Neural cell (in vitro differentiated cells): ENCODE measurements around the gene BSX. TPM values are rescaled to one million over a fixed set of nuclear protein-coding genes. Genes with fewer than 3 reads are reported as not detected.

Experiments used
- H2AFZ ChIP-seq: fragments of 200-600, 300-800 bp; sonication (generic), shearing (Covaris generic); 2 replicates; pipeline ENCODE4 v1.6.0; 2014; ENCODE audit warnings: low read depth, mild to moderate bottlenecking, antibody characterized with exemption, low read length, moderate library complexity
- H3F3A ChIP-seq: fragments of 200-600 bp; shearing (Covaris generic); 2 replicates; pipeline ENCODE4 v1.6.1; 2016; ENCODE audit warnings: mild to moderate bottlenecking, moderate library complexity, mixed read lengths, antibody characterized with exemption, low read length; ENCODE audit not compliant: insufficient read depth, poor library complexity, severe bottlenecking
- H3K27ac ChIP-seq: fragments of 200-600, 300-800 bp; sonication (generic), shearing (Covaris generic); 2 replicates; pipeline ENCODE4 v1.5.1; 2014; ENCODE audit warnings: mild to moderate bottlenecking, low read length, moderate library complexity
- H3K27me3 ChIP-seq: fragments of 300-800, 200-600 bp; sonication (generic), shearing (Covaris generic); 2 replicates; pipeline ENCODE4 v1.6.0; 2014; ENCODE audit warnings: mild to moderate bottlenecking, low read depth, low read length, moderate library complexity; ENCODE audit not compliant: insufficient read depth
- H3K36me3 ChIP-seq: fragments of 300-800, 200-600 bp; sonication (generic), shearing (Covaris generic); 2 replicates; pipeline ENCODE4 v1.5.1; 2014; ENCODE audit warnings: mild to moderate bottlenecking, antibody characterized with exemption, low read length, moderate library complexity; ENCODE audit not compliant: insufficient read depth
- H3K4me2 ChIP-seq: fragments of 300-800, 200-600 bp; sonication (generic), shearing (Covaris generic); 2 replicates; pipeline ENCODE4 v1.6.0; 2014; ENCODE audit warnings: mild to moderate bottlenecking, low read length
- H3K4me3 ChIP-seq: fragments of 300-800, 200-600 bp; sonication (generic), shearing (Covaris generic); 2 replicates; pipeline ENCODE4 v1.5.1; 2014; ENCODE audit warnings: mild to moderate bottlenecking, low read length, moderate library complexity
- H3K79me2 ChIP-seq: fragments of 200-600 bp; shearing (Covaris generic); replicated peaks from 2 replicates; pipeline ENCODE4 v1.6.0; 2014; ENCODE audit warnings: mild to moderate bottlenecking, low read length, moderate library complexity; ENCODE audit not compliant: insufficient read depth
- H3K9ac ChIP-seq: fragments of 300-800, 200-600 bp; sonication (generic), shearing (Covaris generic); 2 replicates; pipeline ENCODE4 v1.6.1; 2016; ENCODE audit warnings: mild to moderate bottlenecking, low read length, mixed read lengths
- H3K9me2 ChIP-seq: fragments of 200-600 bp; shearing (Covaris generic); 2 replicates; pipeline ENCODE4 v1.6.1; 2016; ENCODE audit warnings: mild to moderate bottlenecking, low read length, mixed read lengths; ENCODE audit not compliant: insufficient read depth
- H3K9me3 ChIP-seq: fragments of 200-600, 300-800 bp; sonication (generic), shearing (Covaris generic); 2 replicates; pipeline ENCODE4 v1.6.1; 2016; ENCODE audit warnings: mild to moderate bottlenecking, mixed run types, low read length, moderate library complexity, mixed read lengths
- H4K20me1 ChIP-seq: fragments of 200-600 bp; shearing (Covaris generic); 2 replicates; pipeline ENCODE4 v1.6.1; 2016; ENCODE audit warnings: mild to moderate bottlenecking, mixed run types; ENCODE audit not compliant: insufficient read depth
- CTCF ChIP-seq: fragments of 450-650 bp; IDR thresholded peaks from 2 replicates; pipeline ENCODE4 v1.5.1; 2014; ENCODE audit warnings: antibody characterized with exemption, mild to moderate bottlenecking, moderate library complexity; ENCODE audit not compliant: poor library complexity, severe bottlenecking
- EP300 ChIP-seq: fragments of 450-650 bp; conservative IDR thresholded peaks from 2 replicates; pipeline ENCODE4 v1.6.1; 2014; ENCODE audit warnings: antibody characterized with exemption, mild to moderate bottlenecking, moderate library complexity; ENCODE audit not compliant: poor library complexity, severe bottlenecking
- EZH2 ChIP-seq: fragments of 200-600, 300-800 bp; shearing (Covaris generic), sonication (generic); IDR thresholded peaks from 2 replicates; pipeline ENCODE4 v1.6.1; 2014; ENCODE audit warnings: antibody characterized with exemption, low read length, borderline replicate concordance, mild to moderate bottlenecking; ENCODE audit not compliant: insufficient read depth, poor library complexity, severe bottlenecking
- MXI1 ChIP-seq: fragments of 450-650 bp; conservative IDR thresholded peaks from 2 replicates; pipeline ENCODE4 v1.6.1; 2014; ENCODE audit warnings: antibody characterized with exemption, mild to moderate bottlenecking; ENCODE audit not compliant: poor library complexity, severe bottlenecking
- POLR2AphosphoS5 ChIP-seq: IDR thresholded peaks from 2 replicates; pipeline ENCODE4 v1.6.1; 2012
- RAD21 ChIP-seq: fragments of 450-650 bp; conservative IDR thresholded peaks from 2 replicates; pipeline ENCODE4 v1.6.1; 2014; ENCODE audit warnings: antibody characterized with exemption, mild to moderate bottlenecking, moderate library complexity
- REST ChIP-seq: IDR thresholded peaks from 2 replicates; pipeline ENCODE4 v1.6.1; 2012; ENCODE audit warnings: borderline replicate concordance
- SMC3 ChIP-seq: fragments of 450-650 bp; conservative IDR thresholded peaks from 2 replicates; pipeline ENCODE4 v1.6.1; 2014; ENCODE audit warnings: antibody characterized with exemption, mild to moderate bottlenecking, moderate library complexity; ENCODE audit not compliant: poor library complexity
- TAF1 ChIP-seq: IDR thresholded peaks from 2 replicates; pipeline ENCODE4 v1.6.1; 2012; ENCODE audit warnings: low read depth
- polyA plus RNA-seq: library from polyadenylated mRNA; depleted of rRNA; stranded (reverse); fragments of >200 nt; gene quantifications from 2 replicates; pipeline ENCODE4 v1.2.3, GENCODE V29; 2014

Gene BSX
- polyA plus RNA-seq, 1 donor from 2014 or later: not detected

- Histone ChIP-seq H3K4me3 (peak overlapping the region; percentile 41), H3K27me3 (peaks cover 100% of the 10 kb centered on the region), H3K9me2 (no peaks in the 10 kb centered on the region), H3K9ac (no peak overlapping the region), H3F3A (no peaks in the 10 kb centered on the region), H3K9me3 (no peaks in the 10 kb centered on the region), H4K20me1 (no peaks in the 10 kb centered on the region), H3K4me2 (no peak overlapping the region), H3K36me3 (no peaks in the 10 kb centered on the region), H3K79me2 (no peaks in the 10 kb centered on the region), H3K27ac (no peak overlapping the region), H2AFZ (no peak overlapping the region)
- TF ChIP-seq SMC3: no peak
- TF ChIP-seq POLR2AphosphoS5: no peak
- no peak for TF ChIP-seq CTCF
- TF ChIP-seq REST: no peak
- TF ChIP-seq MXI1: no peak
- TF ChIP-seq EP300: no peak
- TF ChIP-seq RAD21: no peak
- TF ChIP-seq TAF1: no peak
- TF ChIP-seq EZH2: peak; percentile 84
Measured at GRCh38 chr11:122977470-122978298, 4.0 kb downstream of the BSX start.

GRCh38 chr11:122976734-122977469 is 4.7 kb downstream of the BSX start:
- Histone ChIP-seq H3F3A (no peaks in the 10 kb centered on the region), H3K9me3 (no peaks in the 10 kb centered on the region), H3K27me3 (peaks cover 97% of the 10 kb centered on the region), H3K9me2 (no peaks in the 10 kb centered on the region), H4K20me1 (no peaks in the 10 kb centered on the region), H3K36me3 (no peaks in the 10 kb centered on the region), H3K4me3 (peak overlapping the region; percentile 41), H2AFZ (no peak overlapping the region), H3K4me2 (no peak overlapping the region), H3K9ac (no peak overlapping the region), H3K27ac (no peak overlapping the region), H3K79me2 (no peaks in the 10 kb centered on the region)
- TF ChIP-seq REST (no peak), EZH2 (peak; percentile 18)
